ENCODE results near the gene NAMPT.
"Not testable (repeated sequence)": the region's sequence is repeated elsewhere in the genome, so short reads cannot be mapped to it uniquely, and the experiment has no call there.

NAMPT gene

GRCh38 chr7:106284714-106285050 lies at the start of gene NAMPT:
TSS of gene NAMPT (minus strand) at chr7:106284983. CDS start at chr7:106284884, 99 bp downstream.
- DNase-seq: no peak

DNA sequence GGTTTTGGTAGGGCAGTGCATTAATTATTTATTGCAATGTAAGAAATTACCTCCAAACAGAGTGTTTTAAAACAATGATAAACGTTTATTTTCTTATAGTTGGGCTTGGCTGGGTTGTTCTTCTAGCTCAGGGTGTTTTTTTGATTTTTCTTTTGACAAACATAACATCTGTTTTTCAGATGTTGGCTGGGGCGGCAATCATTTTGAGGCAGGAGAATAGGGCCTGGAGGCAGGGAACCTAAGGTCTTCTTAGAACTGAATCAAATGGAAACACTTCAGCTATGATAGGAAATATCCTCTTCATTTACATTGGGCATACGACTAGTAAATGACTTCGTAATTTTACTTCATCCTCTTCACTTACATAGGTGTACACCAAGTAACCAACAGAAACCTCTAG lies 47.4 kb upstream of the NAMPT start:
- no peak for DNase-seq

- DNase-seq: no peak
Observed at GRCh38 chr7:106331441-106332175, 46.8 kb upstream of the NAMPT start.

GRCh38 chr7:106329971-106330733 lies 45.4 kb upstream of the NAMPT start:
- DNase-seq: no peak

DNA sequence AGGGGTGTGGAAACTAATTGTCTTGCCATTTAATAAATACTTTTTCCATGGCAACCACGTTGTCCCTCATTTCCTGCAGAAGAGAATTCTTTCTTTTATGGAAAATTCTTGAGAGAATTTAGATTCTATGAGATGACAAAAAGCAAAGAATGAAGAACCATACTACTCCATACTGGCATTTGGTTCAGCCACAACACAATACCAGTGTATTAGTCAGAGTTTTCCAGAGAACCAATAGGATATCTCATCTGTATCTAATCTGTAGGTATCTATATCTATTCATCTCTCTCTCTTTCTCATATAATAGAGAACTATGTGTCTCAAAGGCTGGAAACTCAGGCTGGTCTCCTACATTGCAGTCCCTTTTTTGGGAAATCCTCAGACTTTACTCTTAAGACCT lies 44.6 kb upstream of the NAMPT start:
- DNase-seq: no peak

DNA sequence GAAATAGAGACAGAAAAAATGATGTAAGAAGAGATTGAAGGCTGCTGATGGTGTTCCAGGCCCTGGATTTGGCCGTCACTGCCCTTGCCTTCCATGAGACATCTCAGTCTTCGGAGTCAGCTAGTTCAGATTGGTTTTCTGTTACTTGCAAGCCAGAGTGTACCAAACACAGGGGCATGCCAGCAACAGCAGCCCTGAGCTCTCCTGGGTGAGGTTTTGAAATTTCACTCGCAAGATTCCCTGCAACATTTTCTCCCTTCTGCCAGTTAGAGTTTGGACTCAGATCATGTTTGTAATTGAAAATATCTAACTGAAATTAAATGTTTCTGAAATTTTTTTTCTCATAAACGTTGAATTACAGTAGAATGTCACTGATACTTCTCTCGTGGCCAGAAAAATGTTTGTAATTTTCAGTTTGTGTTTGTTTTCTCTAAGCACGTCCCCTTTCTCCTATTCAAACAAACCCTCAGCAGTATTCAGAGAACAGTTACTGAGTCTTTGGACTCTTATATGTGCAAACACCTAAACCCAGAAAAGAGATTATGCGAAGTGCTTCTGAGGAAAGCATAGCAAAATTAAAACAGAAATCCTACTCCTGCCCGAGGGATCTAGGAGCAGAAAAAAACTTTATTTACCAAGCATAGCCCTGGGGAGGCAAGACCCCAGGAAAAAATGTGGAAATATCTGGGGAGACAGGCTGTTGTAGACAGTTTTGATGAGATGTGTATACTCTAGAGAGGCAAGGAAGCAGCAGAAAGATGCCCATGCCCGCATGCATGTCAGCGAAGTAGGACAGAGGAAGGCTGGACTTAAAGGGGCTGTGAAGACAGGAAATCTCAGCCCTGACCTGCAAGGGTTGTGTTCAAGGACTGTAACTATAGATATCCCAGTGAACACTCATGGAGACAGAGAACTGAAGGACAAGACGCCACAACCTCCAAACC lies 43.0 kb upstream of the NAMPT start:
- no peak for DNase-seq

GRCh38 chr7:106326594-106327537 lies 42.1 kb upstream of the NAMPT start:
- no peak for DNase-seq

DNA sequence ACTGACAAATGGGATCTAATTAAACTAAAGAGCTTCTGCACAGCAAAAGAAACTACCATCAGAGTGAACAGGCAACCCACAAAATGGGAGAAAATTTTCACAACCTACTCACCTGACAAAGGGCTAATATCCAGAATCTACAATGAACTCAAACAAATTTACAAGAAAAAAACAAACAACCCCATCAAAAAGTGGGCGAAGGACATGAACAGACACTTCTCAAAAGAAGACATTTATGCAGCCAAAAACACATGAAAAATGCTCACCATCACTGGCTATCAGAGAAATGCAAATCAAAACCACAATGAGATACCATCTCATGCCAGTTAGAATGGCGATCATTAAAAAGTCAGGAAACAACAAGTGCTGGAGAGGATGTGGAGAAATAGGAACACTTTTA lies 39.7 kb upstream of the NAMPT start:
- DNase-seq: not testable (repeated sequence)

DNA sequence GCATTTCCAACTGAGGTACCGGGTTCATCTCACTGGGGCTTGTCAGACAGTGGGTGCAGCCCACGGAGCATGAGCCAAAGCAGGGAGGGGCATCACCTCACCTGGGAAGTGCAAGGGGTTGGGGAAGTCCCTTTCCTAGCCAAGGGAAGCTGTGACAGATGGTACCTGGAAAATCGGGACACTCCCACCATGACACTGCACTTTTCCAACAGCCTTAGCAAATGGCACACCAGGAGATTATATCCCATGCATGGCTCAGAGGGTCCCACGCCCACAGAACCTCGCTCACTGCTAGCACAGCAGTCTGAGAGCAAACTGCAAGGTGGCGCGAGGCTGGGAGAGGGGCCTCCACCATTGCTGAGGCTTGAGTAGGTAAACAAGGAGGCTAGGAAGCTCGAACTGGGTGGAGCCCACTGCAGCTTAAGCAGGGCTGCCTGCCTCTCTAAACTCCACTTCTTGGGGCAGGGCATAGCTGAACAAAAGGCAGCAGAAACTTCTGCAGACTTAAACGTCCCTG lies 35.5 kb upstream of the NAMPT start:
- DNase-seq: not testable (repeated sequence)

GRCh38 chr7:106318482-106318881 lies 33.7 kb upstream of the NAMPT start:
- no peak for DNase-seq

GRCh38 chr7:106317971-106318370 lies 33.2 kb upstream of the NAMPT start:
- DNase-seq: no peak

- DNase-seq: no peak
Observed at GRCh38 chr7:106316947-106317346, 32.2 kb upstream of the NAMPT start.

DNA sequence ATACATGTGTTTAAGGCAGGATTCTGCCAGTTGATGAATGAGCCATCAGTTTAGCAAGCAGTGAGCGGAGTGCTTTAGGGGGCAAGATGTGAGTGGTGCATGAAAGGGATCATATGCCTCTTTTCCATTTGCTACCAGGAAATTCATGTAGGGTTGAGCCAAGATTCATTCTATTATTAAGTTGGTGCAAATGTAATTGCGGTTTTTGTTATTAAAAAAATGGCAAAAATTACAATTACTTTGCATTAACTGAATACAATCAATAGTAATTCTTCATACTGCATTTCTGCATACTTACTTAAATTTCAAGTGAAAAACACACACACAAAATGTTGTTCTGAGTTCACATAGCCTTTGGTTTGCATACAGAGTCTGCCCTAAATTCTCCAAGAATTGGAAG lies 30.1 kb upstream of the NAMPT start:
- no peak for DNase-seq

DNA sequence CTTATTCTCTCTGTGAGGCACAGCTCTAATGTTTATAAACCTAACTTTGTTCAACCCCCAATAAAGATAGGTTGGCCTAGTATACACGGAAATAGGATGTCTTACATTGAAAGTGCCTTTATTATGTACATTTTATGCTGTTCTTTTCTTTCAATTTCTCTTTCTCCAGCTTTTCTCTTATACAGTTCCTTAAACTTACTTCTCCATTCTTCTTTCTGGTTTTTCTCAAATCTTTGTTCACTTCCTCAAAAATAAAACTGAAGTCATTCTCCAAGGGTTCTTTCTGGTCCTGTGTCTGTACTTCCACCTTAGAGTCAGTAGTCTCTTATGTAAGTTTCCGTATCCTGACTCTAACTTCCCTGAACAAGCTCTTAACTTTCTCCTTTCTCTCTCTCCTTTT lies 29.2 kb upstream of the NAMPT start:
- no peak for DNase-seq

- no peak for DNase-seq
Observed at GRCh38 chr7:106313456-106313901, 28.7 kb upstream of the NAMPT start.

- no peak for DNase-seq
Observed at GRCh38 chr7:106312906-106313305, 28.1 kb upstream of the NAMPT start.

- no peak for DNase-seq
Observed at GRCh38 chr7:106312099-106312871, 27.5 kb upstream of the NAMPT start.

DNA sequence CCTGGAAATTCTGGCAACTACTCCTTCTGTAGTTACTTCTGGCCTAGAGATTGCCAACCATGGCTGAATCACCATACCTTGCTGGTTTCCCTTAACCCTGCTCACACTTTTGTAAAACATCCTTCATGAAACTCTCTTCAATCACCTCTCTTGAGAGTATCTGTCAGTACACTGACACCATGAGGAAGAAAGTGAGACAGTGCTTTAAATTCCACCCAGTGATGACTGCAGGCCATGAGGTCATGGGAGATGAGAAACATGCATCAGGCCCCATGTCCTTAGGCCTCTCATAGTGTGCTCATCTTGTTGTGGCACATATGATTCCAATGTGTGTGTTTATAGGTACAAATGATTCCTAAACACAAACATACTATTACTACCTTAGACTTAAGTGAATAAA lies 24.6 kb upstream of the NAMPT start:
- DNase-seq: no peak

- no peak for DNase-seq
Observed at GRCh38 chr7:106306256-106306655, 21.5 kb upstream of the NAMPT start.

- DNase-seq: no peak
Observed at GRCh38 chr7:106305732-106306131, 20.9 kb upstream of the NAMPT start.

DNA sequence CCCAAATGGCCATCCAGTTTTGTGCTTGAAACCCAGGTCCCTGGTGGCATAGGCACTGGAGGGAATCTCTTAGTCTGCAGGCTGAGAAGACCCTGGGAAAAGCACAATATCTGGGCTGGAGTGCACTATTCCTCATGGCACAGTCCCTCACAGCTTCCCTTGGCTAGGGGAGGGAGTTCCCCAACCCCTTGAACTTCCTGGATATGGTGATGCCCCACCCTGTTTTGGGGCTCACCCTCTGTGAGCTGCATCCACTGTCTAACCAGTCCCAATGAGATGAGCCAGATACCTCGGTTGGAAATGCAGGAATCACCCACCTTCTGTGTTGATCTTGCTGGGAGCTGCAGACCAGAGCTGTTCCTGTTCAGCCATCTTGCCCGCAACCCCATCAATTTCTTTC lies 19.8 kb upstream of the NAMPT start:
- no peak for DNase-seq
